Non-pigmented ciliary epithelial cell (primary cell): ENCODE data around the gene NCKAP5.
A peak's percentile ranks its signal among the peaks of the same experiment; 100 is the strongest.
"Not testable (repeated sequence)": the region's sequence is repeated elsewhere in the genome, so short reads cannot be mapped to it uniquely, and the experiment has no call there.

Experiments used
- DNase-seq: peaks from one replicate; pipeline ENCODE4 v3.0.0-alpha.2; 2010; ENCODE audit warnings: low read depth

NCKAP5 gene

GRCh38 chr2:133209325-133209724 lies 358.9 kb downstream of the NCKAP5 start:
- DNase-seq, result no peak

- DNase-seq, result not testable (repeated sequence)
These were observed 361.6 kb downstream of the NCKAP5 start for GRCh38 chr2:133206666-133207065.

- no peak for DNase-seq
These were observed 363.8 kb downstream of the NCKAP5 start for GRCh38 chr2:133204421-133204820.

- peak; percentile 88 for DNase-seq
These were observed 367.4 kb downstream of the NCKAP5 start for GRCh38 chr2:133200684-133201421.

- DNase-seq, result no peak
These were observed 369.6 kb downstream of the NCKAP5 start for GRCh38 chr2:133198678-133199077.

- DNase-seq, result no peak
These were observed 371.1 kb downstream of the NCKAP5 start for GRCh38 chr2:133197156-133197555.

GRCh38 chr2:133194777-133195335 lies 373.4 kb downstream of the NCKAP5 start:
- no peak for DNase-seq

- no peak for DNase-seq
These were observed 374.0 kb downstream of the NCKAP5 start for GRCh38 chr2:133194362-133194655.

GRCh38 chr2:133193544-133194361 lies 374.5 kb downstream of the NCKAP5 start:
- DNase-seq, result no peak

GRCh38 chr2:133192028-133192427 lies 376.2 kb downstream of the NCKAP5 start:
- DNase-seq, result no peak

GRCh38 chr2:133177196-133177595 lies 391.1 kb downstream of the NCKAP5 start:
- DNase-seq, result no peak

- no peak for DNase-seq
These were observed 392.3 kb downstream of the NCKAP5 start for GRCh38 chr2:133175926-133176325.

- DNase-seq, result no peak
These were observed 395.0 kb downstream of the NCKAP5 start for GRCh38 chr2:133173224-133173623.

- peak; percentile 35 for DNase-seq
These were observed 396.8 kb downstream of the NCKAP5 start for GRCh38 chr2:133171393-133172004.

GRCh38 chr2:133169274-133169912 lies 398.9 kb downstream of the NCKAP5 start:
- DNase-seq, result no peak

GRCh38 chr2:133167990-133168389 lies 400.3 kb downstream of the NCKAP5 start:
- no peak for DNase-seq

- no peak for DNase-seq
These were observed 401.0 kb downstream of the NCKAP5 start for GRCh38 chr2:133167223-133167622.

GRCh38 chr2:133166031-133166430 lies 402.2 kb downstream of the NCKAP5 start:
- no peak for DNase-seq

GRCh38 chr2:133163111-133163510 lies 405.2 kb downstream of the NCKAP5 start:
- DNase-seq, result no peak

- DNase-seq, result no peak
These were observed 409.8 kb downstream of the NCKAP5 start for GRCh38 chr2:133158442-133158841.

GRCh38 chr2:133158024-133158423 lies 410.2 kb downstream of the NCKAP5 start:
- no peak for DNase-seq

GRCh38 chr2:133157141-133157540 lies 411.1 kb downstream of the NCKAP5 start:
- no peak for DNase-seq
